Mucosa of descending colon (tissue), 3 donors: ENCODE measurements around the gene SLC7A10. TPM values are rescaled to one million over a fixed set of nuclear protein-coding genes. Genes with fewer than 3 reads are reported as not detected.
"Not testable (repeated sequence)": the region's sequence is repeated elsewhere in the genome, so short reads cannot be mapped to it uniquely, and the experiment has no call there.

Experiments used
- ATAC-seq: fragments of 200-7000 bp; cut with Tn5 transposase; one replicate; pipeline ENCODE4 v1.9.1; 2020; ENCODE audit warnings: mild to moderate bottlenecking, moderate library complexity
- DNase-seq, 3 donors: peaks; one replicate each; pipeline ENCODE4 v3.0.0-alpha.2; 2020
- H3K36me3 ChIP-seq: fragments of 200-600 bp; one replicate; pipeline ENCODE4 v1.8.0; 2021; ENCODE audit warnings: low read depth, mild to moderate bottlenecking
- H3K4me1 ChIP-seq: fragments of 200-600 bp; one replicate; pipeline ENCODE4 v1.8.0; 2021; ENCODE audit warnings: low read depth, mild to moderate bottlenecking
- H3K4me3 ChIP-seq: fragments of 200-600 bp; one replicate; pipeline ENCODE4 v1.8.0; 2021; ENCODE audit warnings: mild to moderate bottlenecking
- H3K9me3 ChIP-seq: fragments of 200-600 bp; one replicate; pipeline ENCODE4 v1.8.0; 2021; ENCODE audit warnings: mild to moderate bottlenecking
- intact Hi-C, 2 donors: fragments of 100-400 bp; cut with DNase I in 1 of 2; cut with micrococcal nuclease in 1 of 2; formaldehyde crosslinking; loops; one replicate each; pipeline versions ENCODE4 v1.11.0 to v1.11.1; 2022; cut with DNase I, micrococcal nuclease
- total RNA-seq, 3 donors: library from RNA; stranded (reverse); fragmentation: NEBNext Ultra II Directional in 2 of 3; extraction: Animal tissue kit (Norgen Biotek cat#: 25700) in 2 of 3; gene quantifications; one replicate each; pipeline versions ENCODE4 v1.2.1 to v1.2.4, GENCODE V29; 2021 to 2023
- TF ChIP-seq, protein P1 (sequence below): fragments of 200-600 bp; IDR thresholded peaks from one replicate; pipeline ENCODE4 v1.8.0; 2022; ENCODE audit warnings: antibody characterized with exemption, mild to moderate bottlenecking
- donor health status: DM: no; HTN: no; CAD: no; lungs with moderate emphysema.
- donor health status: DM: no; HTN: no; CAD: no.
- donor health status: DM: no; HTN: yes; CAD: no.

SLC7A10 gene
- total RNA-seq, 3 donors from 2014 or later: not detected

DNA sequence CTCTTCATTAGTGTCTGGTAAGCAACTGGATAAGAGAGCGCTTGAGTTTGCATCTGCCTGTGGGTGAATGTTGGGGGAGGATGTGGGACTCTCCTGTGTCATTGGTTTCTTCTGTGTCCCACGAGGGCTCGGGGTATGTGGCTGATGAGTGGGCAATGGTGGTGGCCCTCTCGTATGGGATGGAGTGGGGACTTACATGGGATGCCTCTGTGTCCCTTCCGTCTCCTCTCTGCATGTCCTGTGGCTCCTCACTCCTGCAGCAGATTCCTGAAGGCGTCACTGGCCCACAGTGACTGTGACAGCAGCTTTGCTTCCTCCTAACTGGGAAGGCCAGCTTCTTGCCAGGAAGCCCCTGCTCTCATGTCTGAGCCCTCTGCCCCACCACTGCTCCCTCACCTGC is 34.1 kb downstream of the SLC7A10 start:
- Histone ChIP-seq H3K36me3 (no peaks in the 10 kb centered on the region), H3K4me1 (peaks cover 7% of the 10 kb centered on the region), H3K9me3 (no peaks in the 10 kb centered on the region), H3K4me3 (no peak overlapping the region)
- intact Hi-C loops: no loop called here
- peak in 1 of 3 donors; percentile 7 for DNase-seq
- TF ChIP-seq, protein P1, sequence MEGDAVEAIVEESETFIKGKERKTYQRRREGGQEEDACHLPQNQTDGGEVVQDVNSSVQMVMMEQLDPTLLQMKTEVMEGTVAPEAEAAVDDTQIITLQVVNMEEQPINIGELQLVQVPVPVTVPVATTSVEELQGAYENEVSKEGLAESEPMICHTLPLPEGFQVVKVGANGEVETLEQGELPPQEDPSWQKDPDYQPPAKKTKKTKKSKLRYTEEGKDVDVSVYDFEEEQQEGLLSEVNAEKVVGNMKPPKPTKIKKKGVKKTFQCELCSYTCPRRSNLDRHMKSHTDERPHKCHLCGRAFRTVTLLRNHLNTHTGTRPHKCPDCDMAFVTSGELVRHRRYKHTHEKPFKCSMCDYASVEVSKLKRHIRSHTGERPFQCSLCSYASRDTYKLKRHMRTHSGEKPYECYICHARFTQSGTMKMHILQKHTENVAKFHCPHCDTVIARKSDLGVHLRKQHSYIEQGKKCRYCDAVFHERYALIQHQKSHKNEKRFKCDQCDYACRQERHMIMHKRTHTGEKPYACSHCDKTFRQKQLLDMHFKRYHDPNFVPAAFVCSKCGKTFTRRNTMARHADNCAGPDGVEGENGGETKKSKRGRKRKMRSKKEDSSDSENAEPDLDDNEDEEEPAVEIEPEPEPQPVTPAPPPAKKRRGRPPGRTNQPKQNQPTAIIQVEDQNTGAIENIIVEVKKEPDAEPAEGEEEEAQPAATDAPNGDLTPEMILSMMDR: no peak
- no peak for ATAC-seq

- DNase-seq: peak in 1 of 3 donors; percentile 9
- H3K4me1 ChIP-seq, intact Hi-C loops, H3K36me3 ChIP-seq, ATAC-seq, H3K9me3 ChIP-seq, H3K4me3 ChIP-seq: not testable (repeated sequence)
Observed at GRCh38 chr19:33191092-33191491, 34.6 kb downstream of the SLC7A10 start.

GRCh38 chr19:33189453-33189852 is 36.2 kb downstream of the SLC7A10 start:
- Histone ChIP-seq H3K9me3 (no peaks in the 10 kb centered on the region), H3K4me1 (peaks cover 3% of the 10 kb centered on the region), H3K4me3 (no peak overlapping the region), H3K36me3 (no peaks in the 10 kb centered on the region)
- ATAC-seq: no peak
- no peak for DNase-seq
- intact Hi-C loops: no loop called here
- TF ChIP-seq, protein P1: no peak

- ATAC-seq: peak; percentile 87
- TF ChIP-seq, protein P1: no peak
- no peaks in the 10 kb centered on the region for H3K36me3 ChIP-seq
- intact Hi-C loops: no loop called here
- H3K4me3 ChIP-seq: no peak overlapping the region
- DNase-seq: peak in 2 of 3 donors; percentile 66 to 71
- H3K9me3 ChIP-seq: no peaks in the 10 kb centered on the region
- peaks cover 3% of the 10 kb centered on the region for H3K4me1 ChIP-seq
Observed at GRCh38 chr19:33187183-33187540, 38.5 kb downstream of the SLC7A10 start.

DNA sequence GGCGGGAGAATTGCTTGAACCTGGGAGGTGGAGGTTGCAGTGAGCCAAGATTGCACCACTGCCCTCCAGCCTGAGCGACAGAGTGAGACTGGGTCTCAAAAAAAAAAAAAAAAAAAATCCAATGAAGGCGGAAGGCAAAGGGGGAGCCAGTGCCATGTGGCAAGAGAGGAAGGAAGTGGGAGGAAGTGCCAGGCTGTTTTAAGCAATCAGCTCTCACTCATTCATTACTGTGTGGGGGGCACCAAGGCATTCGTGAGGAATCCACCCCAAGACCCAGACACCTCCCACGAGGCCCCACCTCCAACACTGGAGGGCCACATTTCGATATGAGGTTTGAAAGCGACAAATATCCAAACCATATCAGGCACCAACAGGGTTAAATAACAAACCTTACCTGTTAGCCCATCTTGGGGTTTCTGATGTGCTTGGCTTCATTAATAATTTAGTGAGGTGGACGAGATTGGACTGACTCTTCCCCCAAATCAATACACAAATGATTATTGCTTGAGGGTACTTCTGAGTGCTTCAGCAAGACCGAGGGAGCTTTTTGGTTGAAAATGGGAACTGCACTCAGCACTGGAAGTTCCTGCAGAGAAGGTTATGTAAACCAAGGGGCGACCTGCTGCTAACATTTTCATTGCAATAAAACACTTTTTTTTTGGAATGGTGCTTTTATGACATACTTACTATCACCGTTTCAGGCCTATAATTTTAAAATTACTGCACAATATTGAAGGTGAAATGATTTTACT is 39.0 kb downstream of the SLC7A10 start:
- H3K4me3 ChIP-seq: no peak overlapping the region
- H3K9me3 ChIP-seq: no peaks in the 10 kb centered on the region
- intact Hi-C loops: no loop called here
- DNase-seq (peak in 1 of 3 donors; percentile 10), ATAC-seq (no peak)
- no peaks in the 10 kb centered on the region for H3K36me3 ChIP-seq
- H3K4me1 ChIP-seq: peaks cover 3% of the 10 kb centered on the region
- TF ChIP-seq, protein P1: no peak

GRCh38 chr19:33177417-33177979 is 48.2 kb downstream of the SLC7A10 start:
- no peak for ATAC-seq
- Histone ChIP-seq H3K9me3 (no peaks in the 10 kb centered on the region), H3K4me3 (peak overlapping the region; percentile 30), H3K4me1 (peaks cover 7% of the 10 kb centered on the region), H3K36me3 (no peaks in the 10 kb centered on the region)
- intact Hi-C loops: no loop called here
- TF ChIP-seq, protein P1: peak; percentile 51
- no peak for DNase-seq
